Measurements from ENCODE around the gene SLC37A1.

Gene SLC37A1

DNA sequence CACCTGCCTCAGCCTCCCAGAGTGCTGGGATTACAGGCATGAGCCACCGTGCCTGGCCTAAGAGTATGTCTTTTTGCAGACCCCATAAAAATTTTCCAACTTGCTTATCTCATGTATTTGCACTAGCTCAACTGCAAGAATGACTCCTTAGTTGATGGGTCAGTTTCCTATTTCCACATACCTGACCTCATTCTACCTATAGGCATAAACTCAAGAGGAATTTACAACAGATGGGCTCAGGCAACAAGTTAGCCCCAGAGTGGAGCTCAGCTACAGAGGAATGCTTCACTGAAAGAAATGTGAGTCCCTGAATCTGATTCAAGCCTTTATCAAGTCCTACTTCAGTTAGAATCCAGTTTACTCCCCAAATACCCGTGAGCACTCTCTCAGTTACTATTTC lies 5.3 kb upstream of the SLC37A1 start:
- DNase-seq: no peak

DNA sequence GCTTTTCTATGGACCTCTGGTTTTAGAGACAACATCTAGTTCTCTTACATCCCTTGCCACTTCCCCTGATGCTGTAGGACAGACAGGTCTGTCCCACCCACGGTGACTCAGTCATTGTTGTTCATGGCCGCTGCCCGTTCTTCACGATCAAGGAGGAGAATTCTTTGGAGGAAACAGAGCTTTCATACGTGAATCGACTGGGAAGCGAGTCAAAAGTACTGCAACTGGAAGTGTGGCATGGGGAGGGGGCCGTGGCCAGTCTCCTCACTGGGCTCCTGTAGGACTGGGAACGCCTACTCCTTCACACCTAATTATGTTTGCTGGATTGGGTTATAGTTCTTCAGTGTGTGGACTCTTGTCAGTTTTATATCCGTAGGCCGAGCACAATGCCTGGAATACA lies 4.4 kb upstream of the SLC37A1 start:
- DNase-seq: no peak

DNA sequence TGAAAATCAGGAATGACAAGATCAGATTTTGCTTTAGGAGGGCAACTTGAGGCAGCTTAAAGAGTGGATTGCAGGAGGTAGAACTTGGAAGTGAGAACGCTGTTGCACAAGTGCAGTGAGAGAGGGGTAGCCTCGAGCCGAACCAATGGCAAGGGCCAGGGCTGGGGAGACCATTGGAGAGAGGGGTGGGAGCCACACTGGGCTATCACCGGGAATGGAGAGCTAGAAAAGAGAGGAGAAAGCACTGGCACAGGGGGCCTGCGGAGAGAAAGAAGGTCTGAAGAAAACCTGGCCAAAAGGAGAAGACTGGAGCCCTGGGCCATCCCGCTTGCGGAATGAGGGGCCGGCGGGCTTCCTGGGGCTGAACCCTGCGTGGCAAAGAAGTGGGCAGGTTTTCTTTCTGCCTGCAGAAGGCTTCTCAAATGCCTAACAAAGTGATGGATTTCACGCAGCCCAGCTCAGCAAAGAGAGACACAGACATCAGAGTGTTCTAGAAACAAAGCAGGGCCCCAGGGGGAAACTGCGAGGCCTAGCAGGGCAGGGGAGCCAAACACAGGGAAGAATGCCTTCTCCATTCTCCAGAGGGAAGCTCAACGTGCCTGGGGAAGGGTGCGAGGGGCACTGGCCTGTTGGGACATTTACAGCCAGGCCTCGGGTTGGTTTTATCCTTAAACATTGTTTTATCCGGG lies 1.2 kb upstream of the SLC37A1 start:
- no peak for DNase-seq

DNA sequence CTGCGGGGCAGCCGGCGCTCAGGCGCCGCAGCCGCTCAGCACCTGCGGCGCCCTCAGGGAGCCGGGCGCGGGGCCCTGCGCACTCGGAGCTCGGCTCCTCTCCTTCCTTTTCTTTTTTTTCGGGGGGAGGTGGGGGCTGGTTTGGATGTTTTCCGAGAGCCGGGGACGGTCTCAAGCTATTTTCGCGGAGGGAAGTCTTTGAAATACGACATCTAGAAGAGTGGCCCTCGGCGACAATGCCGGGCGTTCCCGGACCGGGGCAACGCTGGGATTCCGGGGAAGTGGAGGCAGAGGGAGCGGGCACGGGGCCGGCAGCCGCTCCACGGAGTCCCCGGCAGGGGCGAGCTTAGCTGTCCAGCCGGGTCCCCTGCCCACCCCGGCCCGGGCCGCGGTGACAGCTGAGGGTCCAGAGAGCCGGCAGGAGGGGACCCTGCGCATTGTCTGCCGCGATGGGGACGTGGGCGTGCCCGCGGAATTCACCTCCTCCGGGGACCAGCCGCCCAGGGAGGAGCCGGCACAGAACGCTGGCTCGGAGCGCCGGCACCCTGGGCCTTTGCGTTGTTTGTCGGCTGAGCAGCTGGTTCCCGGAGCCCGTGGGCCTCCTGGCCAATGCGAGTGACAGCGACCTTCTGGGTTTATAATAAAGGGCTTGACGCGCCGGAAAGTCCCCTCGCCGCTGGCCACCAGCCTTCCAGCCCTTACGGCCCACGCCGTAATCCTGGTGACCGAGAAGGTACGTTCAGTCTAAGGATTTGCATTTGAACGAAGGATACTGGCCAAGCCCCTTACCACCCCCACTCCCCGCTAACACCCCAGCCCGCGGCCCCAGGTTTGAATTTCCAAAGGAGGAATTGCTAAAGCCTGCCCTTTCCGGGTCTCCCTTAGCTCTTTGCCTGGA lies 582 bp downstream of the SLC37A1 start:
- peak; percentile 67 for DNase-seq

DNA sequence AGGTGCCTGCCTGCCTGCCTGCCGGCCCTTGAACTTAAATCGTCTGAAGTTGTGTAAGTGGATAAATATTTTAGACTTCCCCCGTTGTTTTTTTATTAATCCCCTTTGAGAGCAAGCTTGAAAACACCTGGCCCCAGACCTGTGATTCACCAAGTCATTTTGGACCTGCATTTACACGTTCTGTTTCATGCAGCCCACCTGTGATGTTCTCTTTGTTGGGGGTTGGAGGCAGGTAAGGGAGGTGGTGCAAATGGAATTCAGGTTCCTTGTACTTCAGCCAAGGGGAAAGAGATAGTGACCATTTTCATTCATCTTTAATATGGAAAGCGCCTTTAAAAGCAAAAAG lies 1.2 kb downstream of the SLC37A1 start:
- DNase-seq: no peak

DNA sequence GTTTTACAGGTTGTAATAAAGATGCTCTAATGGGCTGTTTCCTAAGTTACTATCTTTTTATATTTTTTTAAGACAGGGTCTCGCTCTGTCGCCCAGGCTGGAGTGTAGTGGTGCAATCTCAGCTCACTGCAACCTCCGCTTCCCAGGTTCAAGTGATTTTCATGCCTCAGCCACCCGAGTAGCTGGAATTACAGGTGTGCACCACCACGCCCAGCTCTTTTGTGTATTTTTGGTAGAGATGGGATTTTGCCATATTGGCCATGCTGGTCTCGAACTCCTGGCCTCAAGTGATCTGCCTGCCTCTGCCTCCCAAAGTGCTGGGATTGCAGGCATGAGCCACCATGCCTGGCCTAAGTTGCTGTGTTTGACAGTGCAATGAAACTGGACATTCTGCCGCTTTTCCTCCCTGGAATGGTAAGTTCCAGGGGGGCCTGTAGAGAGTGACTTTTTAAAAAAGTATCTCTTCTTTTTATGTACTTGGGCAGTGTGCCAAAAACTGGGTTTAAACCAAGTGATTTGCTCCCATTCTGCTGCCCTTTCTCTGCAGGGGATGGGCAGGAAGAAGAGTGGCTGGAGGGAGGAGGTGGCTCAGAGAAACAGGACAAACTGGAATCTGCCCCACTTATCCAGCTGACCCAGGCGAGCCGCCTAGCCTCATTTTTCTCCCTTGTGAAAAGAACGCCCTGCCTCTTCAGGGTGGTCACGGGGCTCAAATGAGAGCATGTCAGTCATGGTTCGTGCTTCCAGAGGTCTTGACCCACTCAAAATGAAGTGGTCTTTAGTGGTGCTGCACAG lies 2.3 kb downstream of the SLC37A1 start:
- DNase-seq: no peak

DNA sequence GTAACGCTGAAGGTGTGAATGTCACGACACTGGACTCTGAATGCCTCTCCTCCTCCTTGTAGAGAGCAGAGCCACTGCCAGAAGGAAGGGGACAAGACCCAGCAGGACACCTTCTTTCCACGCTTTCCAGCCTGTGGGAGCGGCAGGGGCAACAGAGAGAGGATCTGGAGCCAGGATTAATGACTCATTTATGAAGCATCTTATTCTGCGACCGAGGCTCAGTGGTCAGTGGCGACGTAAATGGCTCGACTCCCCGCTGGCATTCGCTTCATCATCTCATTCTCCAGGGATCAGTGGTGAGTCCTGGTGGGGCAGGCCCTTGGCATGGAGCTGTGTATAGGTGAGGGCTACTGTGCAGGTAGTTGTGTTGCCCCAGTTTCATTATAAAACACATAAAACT lies 4.6 kb downstream of the SLC37A1 start:
- no peak for DNase-seq

DNA sequence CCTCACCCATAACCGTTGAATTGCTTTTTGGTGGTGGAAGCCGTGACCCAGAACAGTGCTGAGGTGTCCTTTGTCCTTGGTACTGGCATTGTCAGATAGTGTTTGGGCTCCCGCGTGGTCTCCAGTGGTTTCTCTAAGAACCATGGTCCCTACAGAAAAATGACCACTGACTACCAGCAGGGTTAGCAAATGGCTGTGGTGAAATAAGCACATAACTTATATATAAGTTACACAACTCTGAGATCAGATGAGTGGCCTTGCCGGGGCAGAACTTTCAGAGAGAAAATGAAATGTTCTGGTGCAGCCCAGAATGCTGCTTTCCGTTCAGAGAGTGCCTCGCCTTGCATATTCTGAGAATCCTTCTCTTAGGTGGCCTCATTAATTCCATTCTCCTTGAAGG lies 5.0 kb downstream of the SLC37A1 start:
- no peak for DNase-seq

DNA sequence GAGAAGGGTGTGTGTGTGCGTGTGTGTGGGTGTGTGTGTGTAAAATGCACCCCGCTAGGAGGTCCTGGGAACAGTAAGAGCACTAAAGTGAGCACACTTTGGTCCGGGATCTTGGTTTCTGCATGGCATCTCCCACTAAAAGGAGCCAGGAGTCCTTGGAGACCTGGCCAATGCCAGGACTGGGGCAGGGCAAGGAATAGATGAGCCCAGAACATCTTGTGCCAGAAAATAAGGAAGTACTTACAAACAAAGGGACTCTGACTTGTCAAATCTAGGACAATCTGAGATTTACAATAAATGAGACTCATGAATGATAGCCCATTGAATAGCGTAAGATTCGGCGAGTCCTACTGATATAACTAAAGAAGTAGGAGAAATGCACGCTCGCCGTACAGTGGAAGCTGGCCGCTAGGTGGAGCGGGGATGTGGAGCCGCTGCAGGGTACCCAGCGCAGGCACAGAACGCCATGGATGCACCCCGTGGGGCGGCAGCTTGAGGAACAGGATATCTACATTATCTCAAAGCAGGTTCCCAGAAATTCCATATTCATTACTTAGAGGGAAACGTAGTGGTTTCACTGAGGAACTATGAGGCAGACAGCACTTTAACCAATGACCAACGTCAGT lies 7.1 kb downstream of the SLC37A1 start:
- no peak for DNase-seq

DNA sequence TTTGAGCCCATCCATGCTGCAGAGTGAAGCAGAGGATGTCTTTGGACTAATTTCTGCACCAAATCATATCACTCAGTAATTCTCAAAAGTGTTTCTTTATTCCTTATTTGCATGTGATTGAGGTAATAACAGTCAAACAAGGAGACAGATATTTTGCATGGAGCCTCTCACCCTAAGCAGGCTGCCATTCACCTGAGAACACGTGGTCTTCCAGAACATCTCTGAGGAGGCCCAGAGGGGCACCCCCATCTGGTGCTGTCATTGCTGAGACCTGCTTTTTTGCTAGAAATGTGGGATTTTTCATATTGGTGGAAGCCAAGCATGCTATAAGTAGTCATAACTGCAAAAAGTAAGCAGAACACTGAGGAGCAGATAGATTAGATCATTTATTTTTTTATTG lies 7.7 kb downstream of the SLC37A1 start:
- no peak for DNase-seq

DNA sequence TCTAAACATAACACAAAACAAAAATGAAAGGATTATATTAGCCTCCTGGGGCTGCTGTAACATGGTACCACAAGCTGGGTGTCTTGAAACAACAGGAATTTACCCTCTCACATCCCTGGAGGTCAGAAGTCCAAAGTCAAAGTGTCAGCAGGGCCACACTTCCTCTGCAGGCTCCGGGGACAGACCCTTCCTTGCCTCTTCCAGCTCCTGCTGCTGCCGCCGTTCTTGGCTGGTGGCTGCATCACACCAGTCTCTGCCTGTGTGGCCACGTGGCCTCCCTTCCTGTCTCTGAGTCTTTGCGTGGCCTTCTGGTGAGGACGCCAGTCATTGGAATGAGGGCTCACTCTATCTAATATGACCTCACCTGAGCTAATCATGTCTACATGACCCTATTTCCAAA lies 8.2 kb downstream of the SLC37A1 start:
- DNase-seq: no peak

DNA sequence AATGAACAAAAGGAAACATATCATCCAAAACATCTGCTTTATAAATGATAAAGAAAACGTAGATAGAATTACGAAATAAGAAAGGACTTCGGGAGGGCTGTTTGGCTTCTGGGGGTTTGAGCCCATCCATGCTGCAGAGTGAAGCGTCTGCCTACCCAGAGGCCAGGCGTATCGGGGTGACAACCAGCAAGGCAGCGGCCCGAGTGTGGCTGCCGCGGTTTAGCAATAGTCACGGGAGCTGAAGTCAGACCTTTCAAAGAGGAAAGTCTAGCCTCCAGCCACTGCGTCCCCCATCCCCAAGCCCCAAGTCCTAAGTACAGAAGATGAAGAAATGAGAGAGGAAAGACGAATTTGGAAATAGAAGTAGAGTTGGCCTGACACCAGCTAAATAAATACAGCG lies 8.6 kb downstream of the SLC37A1 start:
- no peak for DNase-seq

DNA sequence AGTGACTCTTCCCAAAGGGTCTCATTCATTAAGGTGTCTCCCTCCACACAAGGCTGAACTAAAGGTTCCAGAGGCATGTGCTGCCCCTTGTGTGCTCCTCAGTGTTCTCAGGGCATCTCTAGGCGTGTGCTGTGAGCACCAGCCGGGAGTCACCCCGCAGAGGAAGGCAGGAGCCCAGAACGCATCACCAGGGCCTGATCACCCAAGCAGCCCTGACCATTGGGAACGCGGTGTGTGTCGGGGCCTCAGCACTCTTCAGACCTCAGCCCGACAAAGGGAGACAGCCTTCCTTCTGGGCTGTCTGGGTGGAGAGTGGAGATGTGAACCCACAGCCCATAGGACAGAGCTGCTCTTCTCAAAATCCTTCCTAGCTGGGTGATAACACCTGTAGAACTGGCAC lies 9.1 kb downstream of the SLC37A1 start:
- DNase-seq: no peak

DNA sequence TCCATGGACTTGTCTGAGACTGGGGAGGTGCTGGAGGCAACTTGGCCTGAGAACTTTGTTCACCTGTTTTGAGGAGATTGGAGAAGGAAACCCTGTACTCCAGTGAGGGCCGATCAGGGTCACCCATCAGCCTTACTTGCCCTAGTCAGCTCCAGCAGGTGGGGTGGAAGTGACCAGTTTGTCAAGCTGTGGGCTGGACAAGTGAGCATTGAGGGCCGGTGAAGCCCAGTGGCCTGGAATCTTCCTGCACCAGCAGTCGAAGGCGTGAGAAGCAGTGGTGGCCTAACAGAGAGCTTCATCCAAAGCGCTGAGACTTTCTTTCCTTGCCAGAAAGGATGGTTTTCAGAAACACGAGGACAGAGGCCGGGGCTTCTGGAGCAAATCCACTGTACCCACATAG lies 9.6 kb downstream of the SLC37A1 start:
- DNase-seq: no peak

DNA sequence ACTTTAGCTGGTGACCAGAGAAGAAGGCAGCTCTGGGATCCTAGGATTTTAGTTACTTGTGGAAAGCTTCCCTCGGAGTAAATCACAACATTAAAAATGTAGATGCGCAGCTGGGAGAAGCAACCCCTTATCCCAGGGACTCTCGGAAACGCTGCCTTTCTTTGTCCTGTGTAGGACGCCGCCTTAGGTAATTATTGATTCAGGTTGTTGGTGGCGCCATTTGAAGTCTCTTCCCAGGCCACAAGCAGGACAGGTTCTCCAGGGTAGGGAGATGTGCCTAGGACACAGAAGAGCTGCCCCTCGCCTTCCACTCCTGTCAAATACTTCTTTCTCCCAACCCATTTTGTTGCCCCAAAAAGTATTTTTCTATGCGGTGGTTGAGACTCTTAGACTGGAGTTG lies 10.3 kb downstream of the SLC37A1 start:
- DNase-seq: no peak

DNA sequence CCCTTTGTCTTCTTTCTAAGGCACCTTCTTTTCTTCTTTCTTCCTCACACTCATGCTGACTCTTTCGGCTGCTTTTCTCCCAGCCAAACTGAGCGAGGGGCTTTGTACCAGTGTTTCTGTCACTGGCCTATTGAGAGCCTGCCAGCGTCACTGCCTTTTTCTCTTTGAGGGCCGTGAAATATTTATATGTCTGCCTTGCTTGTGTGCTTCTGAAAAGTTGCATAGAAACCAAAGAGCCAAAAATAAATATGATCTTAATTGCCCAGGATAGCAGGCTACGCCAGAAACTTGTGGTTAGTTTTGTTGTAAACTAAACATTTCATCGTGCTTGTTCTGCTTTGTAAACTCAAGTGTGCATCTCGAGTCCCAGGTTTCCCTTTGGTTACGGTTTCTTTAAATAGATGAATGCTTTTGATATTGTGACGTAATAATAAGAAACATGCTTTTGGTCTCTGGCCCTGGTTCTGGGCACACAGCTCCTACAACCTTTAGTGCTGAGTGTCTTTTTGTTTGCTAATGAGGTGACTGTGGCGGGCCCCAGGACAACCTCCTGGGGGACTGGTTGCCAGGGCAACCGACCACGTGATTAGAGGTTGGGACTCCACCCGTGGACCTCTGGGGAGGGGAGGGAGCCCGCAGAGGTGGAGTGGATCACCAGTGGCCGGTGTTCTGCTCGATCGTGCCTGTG lies 10.8 kb downstream of the SLC37A1 start:
- peak; percentile 69 for DNase-seq

DNA sequence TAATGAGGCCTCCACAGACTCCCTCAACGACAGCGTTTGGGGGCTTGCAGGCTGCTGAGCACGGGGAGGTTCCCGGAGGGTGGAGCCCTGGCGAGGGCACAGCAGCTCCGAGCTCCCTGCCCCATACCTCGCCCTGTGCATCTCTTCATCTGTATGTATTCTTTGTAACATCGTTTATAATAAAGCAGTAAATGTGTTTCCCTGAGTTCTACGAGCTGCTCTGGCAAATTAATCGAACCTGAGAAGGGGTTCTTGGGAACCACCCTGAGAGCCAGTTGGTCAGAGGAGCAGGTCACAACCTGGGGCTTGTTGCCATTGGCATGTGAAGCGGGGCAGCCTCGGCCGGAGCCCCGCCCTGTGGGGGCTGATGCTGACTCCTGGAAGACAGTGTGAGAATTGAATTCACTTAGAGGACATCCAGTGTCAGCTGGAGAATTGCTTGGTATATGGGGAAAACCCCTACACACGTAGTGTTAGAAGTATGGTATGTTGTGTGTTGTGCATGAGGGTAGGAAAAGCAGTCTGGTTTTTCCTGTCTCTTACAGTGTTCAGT lies 11.5 kb downstream of the SLC37A1 start:
- no peak for DNase-seq

DNA sequence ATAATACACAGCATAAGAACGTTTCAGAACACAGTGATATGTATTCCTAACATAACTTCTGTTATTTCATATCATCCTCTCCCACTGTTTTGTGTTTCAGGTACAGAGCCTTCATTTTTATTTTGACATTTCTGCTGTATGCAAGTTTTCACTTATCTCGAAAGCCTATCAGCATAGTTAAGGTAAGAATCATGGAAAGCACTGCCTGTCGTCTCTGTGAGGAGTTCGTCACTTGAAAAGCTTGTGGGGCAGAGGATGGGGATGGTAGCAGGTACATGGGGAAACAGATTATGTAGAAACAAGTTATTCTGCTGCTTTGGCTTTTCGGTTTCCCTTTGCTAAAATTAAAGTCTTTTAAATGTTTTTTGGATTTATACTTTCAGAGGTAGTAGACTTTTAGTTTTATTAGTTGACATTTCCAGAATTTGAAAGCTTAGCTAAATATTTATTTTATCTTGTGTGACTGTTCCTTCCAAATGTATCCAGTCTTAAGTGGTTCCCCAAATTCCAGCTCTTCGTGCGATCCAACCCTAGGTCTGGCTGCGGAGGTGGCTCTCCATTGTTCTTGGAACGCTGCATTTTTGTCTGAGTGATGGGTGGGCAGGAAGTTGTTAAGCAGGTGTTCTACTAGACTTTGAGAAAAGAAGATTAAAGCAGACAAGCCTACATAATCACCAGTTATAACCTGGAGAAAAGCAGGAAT lies 12.2 kb downstream of the SLC37A1 start:
- no peak for DNase-seq

DNA sequence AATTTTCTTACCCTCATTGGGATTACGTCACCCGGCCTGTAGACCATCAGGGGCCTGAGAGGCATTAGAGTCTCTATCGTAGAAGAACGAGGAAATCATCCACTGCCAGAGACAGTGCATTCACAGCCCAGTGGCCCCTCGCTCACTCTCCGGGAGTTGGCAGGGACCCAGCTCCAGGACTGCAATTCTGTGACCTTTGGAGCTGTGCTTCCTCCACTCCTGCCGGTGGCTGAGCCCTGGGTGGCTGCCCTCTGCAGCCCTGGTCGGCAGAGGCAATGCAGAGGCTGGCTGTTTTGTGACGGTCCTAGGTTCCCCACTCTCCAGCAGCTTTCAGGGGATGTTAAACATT lies 12.7 kb downstream of the SLC37A1 start:
- DNase-seq: no peak

DNA sequence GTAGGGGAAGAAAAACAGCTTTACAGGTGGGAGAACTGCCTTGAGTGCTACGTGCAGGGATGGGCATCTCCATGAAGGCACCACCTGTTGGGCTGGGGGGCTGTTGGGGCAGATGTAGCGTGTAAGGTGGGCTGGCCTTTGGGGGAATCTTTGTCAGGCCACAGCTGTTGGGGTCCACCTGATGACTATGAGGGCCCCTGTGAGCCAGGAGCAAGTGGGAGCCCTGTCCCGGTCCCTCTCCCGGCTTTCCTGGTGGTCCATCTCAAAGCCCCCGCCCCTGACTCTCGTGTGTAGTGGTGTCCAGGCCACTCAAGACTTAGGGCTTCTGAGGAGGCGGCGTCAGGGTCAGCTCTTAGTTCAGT lies 13.5 kb downstream of the SLC37A1 start:
- no peak for DNase-seq

DNA sequence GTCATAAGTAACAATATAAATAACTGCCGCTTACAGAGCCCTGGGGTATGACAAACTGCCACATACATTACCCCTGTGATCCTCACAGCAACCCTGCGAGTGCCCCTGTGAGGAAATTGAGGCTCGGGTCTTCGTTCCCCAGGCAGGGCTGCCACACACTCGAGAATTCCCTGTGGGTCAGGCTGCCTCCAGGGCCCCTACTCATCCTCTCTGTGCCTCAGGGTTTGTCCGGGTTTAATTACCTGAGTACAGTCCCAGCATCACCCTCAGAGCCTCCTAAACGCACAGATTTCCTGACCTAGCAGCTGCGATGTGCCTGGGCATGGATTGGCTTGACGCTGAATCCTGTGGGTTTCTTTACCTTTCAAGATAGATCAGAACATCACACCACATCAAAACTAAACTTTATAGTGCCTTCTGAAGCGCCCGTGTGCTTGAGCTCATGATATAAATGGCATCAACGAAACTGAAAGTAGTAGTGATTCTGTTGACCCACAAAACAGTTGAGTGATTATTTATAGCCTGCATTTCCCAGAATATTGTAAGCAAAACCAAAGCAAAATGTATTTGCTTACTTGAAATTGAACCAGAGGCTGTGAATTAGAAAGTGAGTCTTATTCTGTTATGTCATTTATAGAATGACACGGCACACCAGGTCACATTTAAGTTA lies 14.0 kb downstream of the SLC37A1 start:
- peak; percentile 78 for DNase-seq

Data from CD4-positive, alpha-beta T cell treated with Interleukin-12 subunit alpha and Interleukin-12 subunit beta, for 1 hour (primary cell).